HepG2 (cell line): ENCODE data around the gene CMA1. TPM values are rescaled to one million over a fixed set of nuclear protein-coding genes. Genes with fewer than 3 reads are reported as not detected.

Experiments
- AGO1 ChIP-seq: fragments of 200-400 bp; formaldehyde crosslinking; IDR thresholded peaks from 2 replicates; pipeline ENCODE4 v1.6.1; 2017; ENCODE audit warnings: mild to moderate bottlenecking, low read depth, low read length, moderate library complexity; ENCODE audit not compliant: poor library complexity, severe bottlenecking
- ELK4 ChIP-seq: sonication (generic); formaldehyde crosslinking; IDR thresholded peaks from 2 replicates; pipeline ENCODE4 v1.9.0; 2021; ENCODE audit warnings: missing genetic modification reagents, borderline replicate concordance
- FLYWCH1 ChIP-seq: sonication (generic); formaldehyde crosslinking; IDR thresholded peaks from 2 replicates; pipeline ENCODE4 v1.8.1; 2023; ENCODE audit warnings: mild to moderate bottlenecking, missing genetic modification reagents
- GPBP1L1 ChIP-seq: sonication (generic); formaldehyde crosslinking; IDR thresholded peaks from 2 replicates; pipeline ENCODE4 v1.5.0; 2020; ENCODE audit warnings: mild to moderate bottlenecking, missing genetic modification reagents
- JUND ChIP-seq: sonication (generic); formaldehyde crosslinking; IDR thresholded peaks from 2 replicates; pipeline ENCODE4 v1.8.0; 2022; ENCODE audit warnings: mild to moderate bottlenecking, missing genetic modification reagents
- MTA1 ChIP-seq: sonication (generic); formaldehyde crosslinking; IDR thresholded peaks from 2 replicates; pipeline ENCODE4 v1.4.0; 2020; ENCODE audit warnings: missing genetic modification reagents, mild to moderate bottlenecking, borderline replicate concordance
- NFATC3 ChIP-seq: sonication (generic); formaldehyde crosslinking; IDR thresholded peaks from 2 replicates; pipeline ENCODE4 v1.5.1; 2020; ENCODE audit warnings: mild to moderate bottlenecking, missing genetic modification reagents
- POLR2A ChIP-seq, 2 experiments: IDR thresholded peaks; 2 replicates each; pipeline ENCODE4 v1.6.1; 2011; ENCODE audit warnings: low read depth in 2 of 2, low read length in 2 of 2, mild to moderate bottlenecking in 1 of 2, moderate library complexity in 1 of 2; ENCODE audit not compliant: insufficient read depth in 1 of 2
- RBM39 ChIP-seq: fragments of 200-400 bp; formaldehyde crosslinking; IDR thresholded peaks from one replicate; pipeline ENCODE4 v1.6.1; 2018; ENCODE audit warnings: antibody characterized with exemption, mild to moderate bottlenecking, low read depth, low read length; ENCODE audit not compliant: poor library complexity, severe bottlenecking
- TBX2 ChIP-seq: sonication (generic); formaldehyde crosslinking; IDR thresholded peaks from 2 replicates; pipeline ENCODE4 v1.5.0; 2020; ENCODE audit warnings: missing genetic modification reagents, mild to moderate bottlenecking, borderline replicate concordance
- TOE1 ChIP-seq: sonication (generic); formaldehyde crosslinking; IDR thresholded peaks from 2 replicates; pipeline ENCODE4 v1.4.0; 2020; ENCODE audit warnings: mild to moderate bottlenecking, missing genetic modification reagents
- ZBED4 ChIP-seq: sonication (generic); formaldehyde crosslinking; IDR thresholded peaks from 2 replicates; pipeline ENCODE4 v1.4.0; 2020; ENCODE audit warnings: missing genetic modification reagents, borderline replicate concordance
- ZBTB2 ChIP-seq: sonication (generic); formaldehyde crosslinking; IDR thresholded peaks from 2 replicates; pipeline ENCODE4 v1.8.0; 2022; ENCODE audit warnings: low read depth, missing genetic modification reagents
- ZNF563 ChIP-seq: sonication (generic); formaldehyde crosslinking; IDR thresholded peaks from 2 replicates; pipeline ENCODE4 v1.8.0; 2022; ENCODE audit warnings: mild to moderate bottlenecking, moderate library complexity, missing genetic modification reagents
- ZNF615 ChIP-seq: sonication (generic); formaldehyde crosslinking; IDR thresholded peaks from 2 replicates; pipeline ENCODE4 v1.5.0; 2020; ENCODE audit warnings: mild to moderate bottlenecking, missing genetic modification reagents, borderline replicate concordance
- ZNF619 ChIP-seq: sonication (generic); formaldehyde crosslinking; IDR thresholded peaks from 2 replicates; pipeline ENCODE4 v1.4.0; 2020; ENCODE audit warnings: mild to moderate bottlenecking, missing genetic modification reagents
- ZNF7 ChIP-seq: IDR thresholded peaks from 2 replicates; pipeline ENCODE4 v1.6.1; 2016; ENCODE audit warnings: missing biosample characterization, missing genetic modification reagents
- ZNF800 ChIP-seq: sonication (generic); formaldehyde crosslinking; IDR thresholded peaks from 2 replicates; pipeline ENCODE4 v1.4.0; 2020; ENCODE audit warnings: missing genetic modification reagents
- ZSCAN29 ChIP-seq: sonication (generic); formaldehyde crosslinking; conservative IDR thresholded peaks from 2 replicates; pipeline ENCODE4 v1.4.0; 2020; ENCODE audit warnings: mild to moderate bottlenecking, missing genetic modification reagents
- polyA plus RNA-seq, 8 experiments: library from polyadenylated mRNA; depleted of rRNA in 3 of 8; stranded (reverse) in 7 of 8; unstranded in 1 of 8; fragments of >200 nt; fragmentation: Illumina TruSeq in 4 of 8; extraction: Trizol in 4 of 8; gene quantifications; 2 replicates each; pipeline versions ENCODE4 v1.2.1 to v1.2.3, GENCODE V29; 2011 to 2016; ENCODE audit warnings: low read depth in 4 of 8, missing spikeins in 1 of 8, mixed read lengths in 1 of 8; ENCODE audit not compliant: insufficient read depth in 1 of 8
- total RNA-seq, 5 experiments: library from RNA; depleted of rRNA; stranded (reverse); fragments of >200 nt; fragmentation: Illumina TruSeq; extraction: Trizol; gene quantifications; 2 replicates each; pipeline ENCODE4 v1.2.3, GENCODE V29; 2016; ENCODE audit warnings: low read depth in 1 of 5

CMA1 gene
- total and polyA plus RNA-seq, 2 of the 13 experiments (the other 11 are each of a cell fraction or from before 2014, with no cell fraction given): not detected

GRCh38 chr14:24481622-24482324 lies 26.3 kb downstream of the CMA1 start (continued):
- peak; percentile 51; the same call in 1 of the 2 replicates for TF ChIP-seq ZNF800
- peak; percentile 86 for TF ChIP-seq TBX2
- TF ChIP-seq ZBTB2: no peak
- TF ChIP-seq ZSCAN29 (CRISPR knock-in tag): peak; percentile 70; the same call in 1 of the 2 replicates
- TF ChIP-seq ZNF7 (CRISPR knock-in tag): no peak
- TF ChIP-seq ZBED4 (CRISPR knock-in tag): peak; percentile 96
- peak; percentile 97 for TF ChIP-seq MTA1 (CRISPR knock-in tag)
- TF ChIP-seq TOE1: peak; percentile 64; the same call in 1 of the 2 replicates
- TF ChIP-seq RBM39: no peak
- TF ChIP-seq ELK4 (CRISPR knock-in tag): no peak
- peak; percentile 98 for TF ChIP-seq ZNF619 (CRISPR knock-in tag)
- peak; percentile 42 to 71; a peak in 2 of 4 replicates for TF ChIP-seq POLR2A (IDR thresholded peaks at IDR 0.05; ENCODE audit: insufficient read depth in 1 of 2, low read depth in 2 of 2, low read length in 2 of 2)
- no peak for TF ChIP-seq GPBP1L1
- no peak for TF ChIP-seq FLYWCH1 (CRISPR knock-in tag)
- TF ChIP-seq JUND (CRISPR knock-in tag): 0 out of 2 replicates have a peak, but pooled peaks have one; percentile 10
- TF ChIP-seq AGO1: peak; percentile 86
- no peak for TF ChIP-seq ZNF615 (CRISPR knock-in tag)
- TF ChIP-seq NFATC3: no peak
- peak; percentile 91 for TF ChIP-seq ZNF563
